ENCODE data around the gene COL23A1.

The COL23A1 gene

DNA sequence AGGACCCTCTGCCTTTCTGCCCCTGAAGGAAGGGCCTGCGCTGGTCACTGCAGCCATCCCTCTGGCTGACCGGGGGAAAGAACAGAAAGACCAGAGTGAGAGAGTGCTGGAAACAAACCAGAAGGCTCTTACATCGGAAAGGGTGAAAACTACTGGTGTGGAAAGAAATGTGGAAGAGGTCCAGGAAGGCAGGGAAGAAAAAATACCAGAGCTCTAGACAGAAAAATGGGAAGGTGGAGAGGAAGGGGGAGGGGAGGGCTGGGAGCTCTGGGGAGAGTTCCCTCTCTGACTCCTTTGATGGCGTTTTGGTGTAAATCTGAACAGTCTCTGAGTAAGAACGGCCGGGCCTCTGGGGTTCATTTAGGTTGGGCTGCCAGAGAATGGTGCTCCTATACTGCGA, 47.7 kb downstream of the COL23A1 start:
- H3K79me2 ChIP-seq (ENCODE audit: low read length), result no peaks in the 10 kb centered on the region
- peaks cover 43% of the 10 kb centered on the region for H3K27me3 ChIP-seq (replicated peaks; ENCODE audit: insufficient read depth, low read length)
- DNase-seq, result no peak
- no peaks in the 10 kb centered on the region for H3K9me3 ChIP-seq (replicated peaks; ENCODE audit: insufficient read depth, low read length)
- no peaks in the 10 kb centered on the region for H3K4me1 ChIP-seq (ENCODE audit: low read length)
- H2AFZ ChIP-seq (ENCODE audit: low read length), result no peak overlapping the region
- H3K9me2 ChIP-seq (replicated peaks; ENCODE audit: insufficient read depth, low read length), result no peaks in the 10 kb centered on the region
- H3K9ac ChIP-seq (ENCODE audit: low read length), result no peak overlapping the region
- H3F3A ChIP-seq (ENCODE audit: insufficient read depth, low read length), result no peaks in the 10 kb centered on the region
- TF ChIP-seq EZH2phosphoT487 (IDR thresholded peaks at IDR 0.05; ENCODE audit: low read length), result no peak
- TF ChIP-seq CTCF (IDR thresholded peaks at IDR 0.05; ENCODE audit: low read length), result no peak
- no peak for TF ChIP-seq EZH2 (optimal IDR thresholded peaks at IDR 0.05; ENCODE audit: low read depth, low read length)
- no peaks in the 10 kb centered on the region for H3K36me3 ChIP-seq (replicated peaks; ENCODE audit: insufficient read depth, low read length)
- no peaks in the 10 kb centered on the region for H4K20me1 ChIP-seq (ENCODE audit: insufficient read depth, low read length)
- H3K27ac ChIP-seq (ENCODE audit: low read length), result no peak overlapping the region
- H3K4me2 ChIP-seq (ENCODE audit: low read depth, low read length), result no peak overlapping the region
- no peak overlapping the region for H3K4me3 ChIP-seq (ENCODE audit: low read length)

GRCh38 chr5:178540526-178540925, 49.7 kb downstream of the COL23A1 start:
- Histone ChIP-seq H4K20me1 (ENCODE audit: insufficient read depth, low read length) (no peaks in the 10 kb centered on the region), H3K4me1 (ENCODE audit: low read length) (no peaks in the 10 kb centered on the region), H3K9me2 (replicated peaks; ENCODE audit: insufficient read depth, low read length) (no peaks in the 10 kb centered on the region), H3K4me3 (ENCODE audit: low read length) (no peak overlapping the region), H3K36me3 (replicated peaks; ENCODE audit: insufficient read depth, low read length) (no peaks in the 10 kb centered on the region), H3K79me2 (ENCODE audit: low read length) (no peaks in the 10 kb centered on the region), H3F3A (ENCODE audit: insufficient read depth, low read length) (no peaks in the 10 kb centered on the region), H3K27me3 (replicated peaks; ENCODE audit: insufficient read depth, low read length) (peaks cover 37% of the 10 kb centered on the region), H3K27ac (ENCODE audit: low read length) (no peak overlapping the region), H3K9ac (ENCODE audit: low read length) (no peak overlapping the region), H2AFZ (ENCODE audit: low read length) (no peak overlapping the region), H3K9me3 (replicated peaks; ENCODE audit: insufficient read depth, low read length) (no peaks in the 10 kb centered on the region), H3K4me2 (ENCODE audit: low read depth, low read length) (no peak overlapping the region)
- no peak for DNase-seq
- no peak for TF ChIP-seq EZH2 (optimal IDR thresholded peaks at IDR 0.05; ENCODE audit: low read depth, low read length)
- no peak for TF ChIP-seq EZH2phosphoT487 (IDR thresholded peaks at IDR 0.05; ENCODE audit: low read length)
- TF ChIP-seq CTCF (IDR thresholded peaks at IDR 0.05; ENCODE audit: low read length), result no peak

GRCh38 chr5:178538741-178539229, 51.4 kb downstream of the COL23A1 start:
- no peaks in the 10 kb centered on the region for H3F3A ChIP-seq (ENCODE audit: insufficient read depth, low read length)
- no peak overlapping the region for H2AFZ ChIP-seq (ENCODE audit: low read length)
- TF ChIP-seq CTCF (IDR thresholded peaks at IDR 0.05; ENCODE audit: low read length), result no peak
- TF ChIP-seq EZH2 (optimal IDR thresholded peaks at IDR 0.05; ENCODE audit: low read depth, low read length), result no peak
- no peak for TF ChIP-seq EZH2phosphoT487 (IDR thresholded peaks at IDR 0.05; ENCODE audit: low read length)
- H3K4me3 ChIP-seq (ENCODE audit: low read length), result no peak overlapping the region
- no peaks in the 10 kb centered on the region for H3K36me3 ChIP-seq (replicated peaks; ENCODE audit: insufficient read depth, low read length)
- no peaks in the 10 kb centered on the region for H4K20me1 ChIP-seq (ENCODE audit: insufficient read depth, low read length)
- H3K4me1 ChIP-seq (ENCODE audit: low read length), result no peaks in the 10 kb centered on the region
- H3K4me2 ChIP-seq (ENCODE audit: low read depth, low read length), result no peak overlapping the region
- peaks cover 35% of the 10 kb centered on the region for H3K27me3 ChIP-seq (replicated peaks; ENCODE audit: insufficient read depth, low read length)
- H3K9me2 ChIP-seq (replicated peaks; ENCODE audit: insufficient read depth, low read length), result no peaks in the 10 kb centered on the region
- H3K9ac ChIP-seq (ENCODE audit: low read length), result no peak overlapping the region
- H3K79me2 ChIP-seq (ENCODE audit: low read length), result no peaks in the 10 kb centered on the region
- H3K27ac ChIP-seq (ENCODE audit: low read length), result no peak overlapping the region
- H3K9me3 ChIP-seq (replicated peaks; ENCODE audit: insufficient read depth, low read length), result no peaks in the 10 kb centered on the region
- no peak for DNase-seq

All from MM.1S (cell line).